A549 (cell line): ENCODE measurements around the gene ZNF652.

Experiments
- FOXS1 ChIP-seq: fragments of 250-450 bp; sonication (Bioruptor Pico); IDR thresholded peaks from 2 replicates; pipeline ENCODE4 v1.5.0; 2020; ENCODE audit warnings: mild to moderate bottlenecking, moderate library complexity
- MAFK ChIP-seq: fragments of 450-650 bp; IDR thresholded peaks from 2 replicates; pipeline ENCODE4 v1.6.1; 2014; ENCODE audit not compliant: partially characterized antibody
- POLR2A ChIP-seq: IDR thresholded peaks from 2 replicates; pipeline ENCODE4 v1.6.1; 2012; ENCODE audit warnings: mild to moderate bottlenecking, low read length
- POLR2AphosphoS2 ChIP-seq: conservative IDR thresholded peaks from 2 replicates; pipeline ENCODE4 v1.6.1; 2012; ENCODE audit warnings: low read length, improper control_type of control experiment, inconsistent platforms
- TF ChIP-seq, protein P1 (sequence below): IDR thresholded peaks from 2 replicates; pipeline ENCODE4 v1.6.1; 2012
- TF ChIP-seq, protein P2 (sequence below): fragments of >200 bp; sonication (Bioruptor Twin); formaldehyde crosslinking; IDR thresholded peaks from 3 replicates; pipeline ENCODE4 v1.5.1; 2016
- TF ChIP-seq, protein P3 (sequence below): fragments of 450-650 bp; IDR thresholded peaks from 2 replicates; pipeline ENCODE4 v1.6.1; 2014; ENCODE audit warnings: antibody characterized with exemption
- TF ChIP-seq, protein P4 (sequence below): fragments of 250-450 bp; sonication (Bioruptor Pico); IDR thresholded peaks from 2 replicates; pipeline ENCODE4 v1.5.0; 2020; ENCODE audit warnings: low read depth, mild to moderate bottlenecking, moderate library complexity
- TF ChIP-seq, protein P5 (sequence below): fragments of 150-350 bp; IDR thresholded peaks from 2 replicates; pipeline ENCODE4 v1.6.1; 2014; ENCODE audit warnings: low read depth, mild to moderate bottlenecking, low read length
- TF ChIP-seq, protein P6 (sequence below): fragments of >200 bp; sonication (Bioruptor Twin); formaldehyde crosslinking; IDR thresholded peaks from 2 replicates; pipeline ENCODE4 v1.6.1; 2016

DNA sequence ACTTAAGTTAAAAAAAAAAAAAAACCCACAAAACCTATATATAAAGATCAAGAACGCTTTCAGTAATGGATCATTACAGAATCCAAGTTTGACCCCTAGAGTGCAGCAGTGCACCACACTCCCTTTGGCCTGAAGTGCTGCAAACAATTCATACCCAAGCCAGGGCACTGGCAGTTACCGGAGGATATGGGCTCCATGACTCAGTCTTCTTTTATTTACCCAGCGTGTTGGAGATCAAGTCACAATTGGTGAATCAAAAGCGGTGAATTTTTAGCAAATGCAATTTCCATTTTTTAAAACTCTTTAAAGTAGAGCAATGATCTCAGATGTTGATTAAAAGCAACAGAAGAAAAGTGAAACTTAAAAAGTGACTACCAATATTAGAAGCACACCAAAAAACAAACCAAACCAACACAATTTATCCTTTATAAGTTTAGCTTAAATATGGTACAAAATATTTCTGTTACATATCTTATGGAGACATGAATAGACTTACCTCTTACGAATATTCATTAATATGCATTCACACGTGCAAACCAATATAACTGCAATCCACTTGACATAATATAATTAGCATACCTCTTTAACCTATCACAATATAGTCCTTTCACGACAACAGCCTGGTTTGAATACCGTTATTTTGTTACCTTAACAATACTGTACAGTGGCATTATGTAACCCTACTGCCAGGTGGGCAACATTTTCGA is 46.3 kb downstream of the ZNF652 start:
- TF ChIP-seq, protein P1, sequence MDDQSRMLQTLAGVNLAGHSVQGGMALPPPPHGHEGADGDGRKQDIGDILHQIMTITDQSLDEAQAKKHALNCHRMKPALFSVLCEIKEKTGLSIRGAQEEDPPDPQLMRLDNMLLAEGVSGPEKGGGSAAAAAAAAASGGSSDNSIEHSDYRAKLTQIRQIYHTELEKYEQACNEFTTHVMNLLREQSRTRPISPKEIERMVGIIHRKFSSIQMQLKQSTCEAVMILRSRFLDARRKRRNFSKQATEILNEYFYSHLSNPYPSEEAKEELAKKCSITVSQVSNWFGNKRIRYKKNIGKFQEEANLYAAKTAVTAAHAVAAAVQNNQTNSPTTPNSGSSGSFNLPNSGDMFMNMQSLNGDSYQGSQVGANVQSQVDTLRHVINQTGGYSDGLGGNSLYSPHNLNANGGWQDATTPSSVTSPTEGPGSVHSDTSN: no peak
- TF ChIP-seq, protein P2, sequence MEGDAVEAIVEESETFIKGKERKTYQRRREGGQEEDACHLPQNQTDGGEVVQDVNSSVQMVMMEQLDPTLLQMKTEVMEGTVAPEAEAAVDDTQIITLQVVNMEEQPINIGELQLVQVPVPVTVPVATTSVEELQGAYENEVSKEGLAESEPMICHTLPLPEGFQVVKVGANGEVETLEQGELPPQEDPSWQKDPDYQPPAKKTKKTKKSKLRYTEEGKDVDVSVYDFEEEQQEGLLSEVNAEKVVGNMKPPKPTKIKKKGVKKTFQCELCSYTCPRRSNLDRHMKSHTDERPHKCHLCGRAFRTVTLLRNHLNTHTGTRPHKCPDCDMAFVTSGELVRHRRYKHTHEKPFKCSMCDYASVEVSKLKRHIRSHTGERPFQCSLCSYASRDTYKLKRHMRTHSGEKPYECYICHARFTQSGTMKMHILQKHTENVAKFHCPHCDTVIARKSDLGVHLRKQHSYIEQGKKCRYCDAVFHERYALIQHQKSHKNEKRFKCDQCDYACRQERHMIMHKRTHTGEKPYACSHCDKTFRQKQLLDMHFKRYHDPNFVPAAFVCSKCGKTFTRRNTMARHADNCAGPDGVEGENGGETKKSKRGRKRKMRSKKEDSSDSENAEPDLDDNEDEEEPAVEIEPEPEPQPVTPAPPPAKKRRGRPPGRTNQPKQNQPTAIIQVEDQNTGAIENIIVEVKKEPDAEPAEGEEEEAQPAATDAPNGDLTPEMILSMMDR: peak; percentile 99
- TF ChIP-seq, protein P3, sequence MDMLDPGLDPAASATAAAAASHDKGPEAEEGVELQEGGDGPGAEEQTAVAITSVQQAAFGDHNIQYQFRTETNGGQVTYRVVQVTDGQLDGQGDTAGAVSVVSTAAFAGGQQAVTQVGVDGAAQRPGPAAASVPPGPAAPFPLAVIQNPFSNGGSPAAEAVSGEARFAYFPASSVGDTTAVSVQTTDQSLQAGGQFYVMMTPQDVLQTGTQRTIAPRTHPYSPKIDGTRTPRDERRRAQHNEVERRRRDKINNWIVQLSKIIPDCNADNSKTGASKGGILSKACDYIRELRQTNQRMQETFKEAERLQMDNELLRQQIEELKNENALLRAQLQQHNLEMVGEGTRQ: no peak
- TF ChIP-seq POLR2A (no peak), POLR2AphosphoS2 (no peak), MAFK (no peak), FOXS1 (CRISPR knock-in tag) (no peak)
- TF ChIP-seq, protein P4, sequence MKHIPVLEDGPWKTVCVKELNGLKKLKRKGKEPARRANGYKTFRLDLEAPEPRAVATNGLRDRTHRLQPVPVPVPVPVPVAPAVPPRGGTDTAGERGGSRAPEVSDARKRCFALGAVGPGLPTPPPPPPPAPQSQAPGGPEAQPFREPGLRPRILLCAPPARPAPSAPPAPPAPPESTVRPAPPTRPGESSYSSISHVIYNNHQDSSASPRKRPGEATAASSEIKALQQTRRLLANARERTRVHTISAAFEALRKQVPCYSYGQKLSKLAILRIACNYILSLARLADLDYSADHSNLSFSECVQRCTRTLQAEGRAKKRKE: no peak
- TF ChIP-seq, protein P5, sequence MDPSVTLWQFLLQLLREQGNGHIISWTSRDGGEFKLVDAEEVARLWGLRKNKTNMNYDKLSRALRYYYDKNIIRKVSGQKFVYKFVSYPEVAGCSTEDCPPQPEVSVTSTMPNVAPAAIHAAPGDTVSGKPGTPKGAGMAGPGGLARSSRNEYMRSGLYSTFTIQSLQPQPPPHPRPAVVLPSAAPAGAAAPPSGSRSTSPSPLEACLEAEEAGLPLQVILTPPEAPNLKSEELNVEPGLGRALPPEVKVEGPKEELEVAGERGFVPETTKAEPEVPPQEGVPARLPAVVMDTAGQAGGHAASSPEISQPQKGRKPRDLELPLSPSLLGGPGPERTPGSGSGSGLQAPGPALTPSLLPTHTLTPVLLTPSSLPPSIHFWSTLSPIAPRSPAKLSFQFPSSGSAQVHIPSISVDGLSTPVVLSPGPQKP: no peak
- TF ChIP-seq, protein P6, sequence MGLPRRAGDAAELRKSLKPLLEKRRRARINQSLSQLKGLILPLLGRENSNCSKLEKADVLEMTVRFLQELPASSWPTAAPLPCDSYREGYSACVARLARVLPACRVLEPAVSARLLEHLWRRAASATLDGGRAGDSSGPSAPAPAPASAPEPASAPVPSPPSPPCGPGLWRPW: no peak
